Astrocyte of the hippocampus (primary cell): Measurements from ENCODE around the gene PLEKHM3.
"Not testable (repeated sequence)": the region's sequence is repeated elsewhere in the genome, so short reads cannot be mapped to it uniquely, and the experiment has no call there.

Experiments
- DNase-seq: peaks from one replicate; pipeline ENCODE4 v3.0.0; 2011; ENCODE audit warnings: low read depth, low spot score

PLEKHM3 gene

GRCh38 chr2:208036357-208036756 lies 11.0 kb upstream of the PLEKHM3 start:
- DNase-seq: no peak

- DNase-seq: no peak
Measured at GRCh38 chr2:208034503-208035140, 9.3 kb upstream of the PLEKHM3 start.

GRCh38 chr2:208033701-208034502 lies 8.6 kb upstream of the PLEKHM3 start:
- peak; percentile 50 for DNase-seq

- DNase-seq: peak; percentile 12
Measured at GRCh38 chr2:208031608-208032019, 6.3 kb upstream of the PLEKHM3 start.

- peak; percentile 8 for DNase-seq
Measured at GRCh38 chr2:208025814-208026184, 472 bp upstream of the PLEKHM3 start.

- no peak for DNase-seq
Measured at GRCh38 chr2:208024091-208024490, 1.2 kb downstream of the PLEKHM3 start.

GRCh38 chr2:208020253-208020652 lies 5.1 kb downstream of the PLEKHM3 start:
- no peak for DNase-seq

- not testable (repeated sequence) for DNase-seq
Measured at GRCh38 chr2:208018124-208018712, 7.1 kb downstream of the PLEKHM3 start.

- no peak for DNase-seq
Measured at GRCh38 chr2:208017721-208018120, 7.6 kb downstream of the PLEKHM3 start.

GRCh38 chr2:208015475-208015874 lies 9.9 kb downstream of the PLEKHM3 start:
- no peak for DNase-seq

GRCh38 chr2:208013285-208014178 lies 11.8 kb downstream of the PLEKHM3 start:
- peak; percentile 45 for DNase-seq

- no peak for DNase-seq
Measured at GRCh38 chr2:208012449-208012848, 12.9 kb downstream of the PLEKHM3 start.

GRCh38 chr2:208010506-208010905 lies 14.8 kb downstream of the PLEKHM3 start:
- DNase-seq: no peak

GRCh38 chr2:208006833-208007232 lies 18.5 kb downstream of the PLEKHM3 start:
- peak; percentile 53 for DNase-seq

GRCh38 chr2:208006337-208006736 lies 19.0 kb downstream of the PLEKHM3 start:
- peak; percentile 9 for DNase-seq

GRCh38 chr2:208001924-208002323 lies 23.4 kb downstream of the PLEKHM3 start:
- DNase-seq: no peak

- DNase-seq: no peak
Measured at GRCh38 chr2:208000701-208001395, 24.5 kb downstream of the PLEKHM3 start.

- DNase-seq: no peak
Measured at GRCh38 chr2:207996848-207997247, 28.5 kb downstream of the PLEKHM3 start.

- DNase-seq: peak; percentile 31
Measured at GRCh38 chr2:207995887-207996286, 29.4 kb downstream of the PLEKHM3 start.

- DNase-seq: peak; percentile 28
Measured at GRCh38 chr2:207993151-207993763, 32.1 kb downstream of the PLEKHM3 start.

GRCh38 chr2:207991944-207992343 lies 33.4 kb downstream of the PLEKHM3 start:
- DNase-seq: no peak
